H9 (cell line): ENCODE results near the gene PLCH1. TPM values are rescaled to one million over a fixed set of nuclear protein-coding genes. Genes with fewer than 3 reads are reported as not detected.

Source experiments
- DNase-seq: peaks from one replicate; pipeline ENCODE4 v3.0.0-alpha.2; 2017
- H2AFZ ChIP-seq: one replicate; pipeline ENCODE4 v1.6.1; 2013; ENCODE audit warnings: mild to moderate bottlenecking, low read length, control low read depth, moderate library complexity
- H2AK5ac ChIP-seq: 2 replicates; pipeline ENCODE4 v1.6.1; 2013; ENCODE audit warnings: low read length, control low read depth, mixed read lengths; ENCODE audit not compliant: insufficient read length
- H2BK120ac ChIP-seq: one replicate; pipeline ENCODE4 v1.6.1; 2013; ENCODE audit warnings: low read depth, mild to moderate bottlenecking, low read length, control low read depth, inconsistent platforms; ENCODE audit not compliant: poor library complexity, severe bottlenecking
- H2BK12ac ChIP-seq: 2 replicates; pipeline ENCODE4 v1.6.1; 2013; ENCODE audit warnings: low read length, control low read depth, mixed read lengths, low read depth; ENCODE audit not compliant: insufficient read length
- H2BK15ac ChIP-seq: 2 replicates; pipeline ENCODE4 v1.6.1; 2013; ENCODE audit warnings: low read depth, low read length, control low read depth
- H2BK20ac ChIP-seq: one replicate; pipeline ENCODE4 v1.6.1; 2013; ENCODE audit warnings: low read depth, mild to moderate bottlenecking, low read length, control low read depth, inconsistent platforms; ENCODE audit not compliant: poor library complexity, severe bottlenecking
- H2BK5ac ChIP-seq: 2 replicates; pipeline ENCODE4 v1.6.1; 2013; ENCODE audit warnings: low read length, control low read depth, mixed read lengths; ENCODE audit not compliant: insufficient read length
- H3K14ac ChIP-seq: 2 replicates; pipeline ENCODE4 v1.6.1; 2013; ENCODE audit warnings: low read length, control low read depth; ENCODE audit not compliant: insufficient read depth
- H3K18ac ChIP-seq: 2 replicates; pipeline ENCODE4 v1.6.1; 2013; ENCODE audit warnings: low read depth, mild to moderate bottlenecking, mixed read lengths, low read length, control low read depth; ENCODE audit not compliant: insufficient read length
- H3K23ac ChIP-seq: 2 replicates; pipeline ENCODE4 v1.6.1; 2013; ENCODE audit warnings: low read length, control low read depth, mixed read lengths, low read depth; ENCODE audit not compliant: insufficient read length
- H3K23me2 ChIP-seq: 2 replicates; pipeline ENCODE4 v1.6.1; 2013; ENCODE audit warnings: low read depth, mild to moderate bottlenecking, mixed read lengths, low read length, control low read depth; ENCODE audit not compliant: insufficient read length, poor library complexity, severe bottlenecking
- H3K27ac ChIP-seq: 2 replicates; pipeline ENCODE4 v1.5.1; 2013; ENCODE audit warnings: low read length, control low read depth, mixed read lengths, low read depth; ENCODE audit not compliant: insufficient read length
- H3K27me3 ChIP-seq: 2 replicates; pipeline ENCODE4 v1.6.1; 2013; ENCODE audit warnings: low read length, control low read depth, inconsistent platforms; ENCODE audit not compliant: insufficient read depth
- H3K4ac ChIP-seq: 2 replicates; pipeline ENCODE4 v1.6.1; 2013; ENCODE audit warnings: low read depth, mild to moderate bottlenecking, control low read depth, inconsistent platforms, low read length, moderate library complexity
- H3K4me1 ChIP-seq: 2 replicates; pipeline ENCODE4 v1.6.1; 2013; ENCODE audit warnings: low read length, control low read depth, inconsistent platforms; ENCODE audit not compliant: insufficient read depth
- H3K4me2 ChIP-seq: 2 replicates; pipeline ENCODE4 v1.6.1; 2013; ENCODE audit warnings: low read length, control low read depth, mixed read lengths; ENCODE audit not compliant: insufficient read length, insufficient read depth
- H3K56ac ChIP-seq: 2 replicates; pipeline ENCODE4 v1.6.1; 2013; ENCODE audit warnings: low read depth, mild to moderate bottlenecking, mixed read lengths, low read length, control low read depth; ENCODE audit not compliant: insufficient read length
- H3K79me1 ChIP-seq: 2 replicates; pipeline ENCODE4 v1.6.1; 2013; ENCODE audit warnings: low read depth, mild to moderate bottlenecking, moderate library complexity, low read length, control low read depth, inconsistent platforms; ENCODE audit not compliant: insufficient read depth, poor library complexity, severe bottlenecking
- H3K79me2 ChIP-seq: 2 replicates; pipeline ENCODE4 v1.6.1; 2013; ENCODE audit warnings: low read length, control low read depth, inconsistent platforms; ENCODE audit not compliant: insufficient read depth
- H3K9ac ChIP-seq: 2 replicates; pipeline ENCODE4 v1.6.1; 2013; ENCODE audit warnings: low read length, control low read depth, mixed read lengths; ENCODE audit not compliant: insufficient read length; ENCODE audit errors: extremely low read depth
- H3K9me3 ChIP-seq: one replicate; pipeline ENCODE4 v1.6.1; 2013; ENCODE audit warnings: low read depth, low read length, inconsistent platforms; ENCODE audit not compliant: control insufficient read depth
- H3T11ph ChIP-seq: one replicate; pipeline ENCODE4 v1.6.1; 2013; ENCODE audit warnings: mild to moderate bottlenecking, low read length, control low read depth, inconsistent platforms
- H4K20me1 ChIP-seq: one replicate; pipeline ENCODE4 v1.6.1; 2013; ENCODE audit not compliant: control insufficient read depth, insufficient read length, insufficient read depth
- H4K5ac ChIP-seq: 2 replicates; pipeline ENCODE4 v1.6.1; 2013; ENCODE audit warnings: low read depth, mild to moderate bottlenecking, mixed read lengths, low read length, control low read depth; ENCODE audit not compliant: insufficient read length
- H4K8ac ChIP-seq: replicated peaks from 2 replicates; pipeline ENCODE4 v1.6.1; 2013; ENCODE audit warnings: low read length, control low read depth, mixed read lengths, low read depth; ENCODE audit not compliant: insufficient read length
- H4K91ac ChIP-seq: 2 replicates; pipeline ENCODE4 v1.6.1; 2013; ENCODE audit warnings: low read depth, mild to moderate bottlenecking, moderate library complexity, mixed read lengths, low read length, control low read depth; ENCODE audit not compliant: insufficient read length
- H3K27ac Mint-ChIP-seq, 3 experiments: 2 replicates in 2 of 3; 3 replicates in 1 of 3; pipeline ENCODE4 v1.8.0; 2020 to 2021; ENCODE audit warnings: mixed read lengths in 3 of 3, mild to moderate bottlenecking in 1 of 3, moderate library complexity in 1 of 3
- H3K27me3 Mint-ChIP-seq: 2 replicates; pipeline ENCODE4 v1.8.0; 2021; ENCODE audit warnings: low read depth, mild to moderate bottlenecking, moderate library complexity, mixed read lengths
- H3K36me3 Mint-ChIP-seq, 3 experiments: 2 replicates in 2 of 3; 3 replicates in 1 of 3; pipeline ENCODE4 v1.8.0; 2020 to 2021; ENCODE audit warnings: low read depth in 3 of 3, mixed read lengths in 3 of 3; ENCODE audit not compliant: insufficient read depth in 1 of 3
- H3K4me1 Mint-ChIP-seq, 2 experiments: 2 replicates each; pipeline ENCODE4 v1.8.0; 2020; ENCODE audit warnings: mixed read lengths in 2 of 2
- H3K4me3 Mint-ChIP-seq, 2 experiments: 2 replicates in 1 of 2; 3 replicates in 1 of 2; pipeline ENCODE4 v1.8.0; 2020 to 2021; ENCODE audit warnings: mild to moderate bottlenecking in 2 of 2, mixed read lengths in 2 of 2, moderate library complexity in 1 of 2
- H3K9me3 Mint-ChIP-seq, 2 experiments: 2 replicates in 1 of 2; 3 replicates in 1 of 2; pipeline ENCODE4 v1.8.0; 2020; ENCODE audit warnings: mild to moderate bottlenecking in 2 of 2, mixed read lengths in 2 of 2, moderate library complexity in 1 of 2
- WGBS: extraction: QIAGEN DNeasy Blood & Tissue Kit; methylation state at CpG from one replicate; pipeline ENCODE4 v1.1.7; 2013; ENCODE audit warnings: missing lambda C conversion rate, low lambda C conversion rate, mixed read lengths; ENCODE audit not compliant: insufficient read length; ENCODE audit errors: extremely low coverage; 5-methylcytosine and 5-hydroxymethylcytosine counted together
- total RNA-seq: library from RNA; stranded (reverse); gene quantifications from 2 replicates; pipeline ENCODE4 v1.2.1, GENCODE V29; 2021
- TF ChIP-seq, protein P1 (sequence below): fragments of 200-600 bp; sonication (generic); conservative IDR thresholded peaks from 3 replicates; pipeline ENCODE4 v1.8.0; 2021; ENCODE audit warnings: antibody characterized with exemption, mild to moderate bottlenecking

The PLCH1 gene
- total RNA-seq, 1 experiment from 2014 or later, result 19.0 TPM

- no peaks in the 10 kb centered on the region for H3K4me1 Mint-ChIP-seq
- no CpG with 5 or more reads among the region's 1 CpG for WGBS
Measured at GRCh38 chr3:155485897-155486296, 259.0 kb downstream of the PLCH1 start.

More at GRCh38 chr3:155485897-155486296, 259.0 kb downstream of the PLCH1 start:
- Histone ChIP-seq H3K4me1 (no peaks in the 10 kb centered on the region), H3T11ph (no peak overlapping the region), H2AK5ac (no peak overlapping the region), H3K4me2 (no peak overlapping the region), H2BK5ac (no peak overlapping the region), H2BK120ac (no peak overlapping the region), H2BK12ac (no peak overlapping the region), H3K9ac (no peak overlapping the region), H4K91ac (no peak overlapping the region), H3K14ac (no peak overlapping the region), H3K9me3 (no peaks in the 10 kb centered on the region), H3K56ac (no peak overlapping the region), H3K27me3 (no peaks in the 10 kb centered on the region), H3K4ac (no peak overlapping the region), H4K8ac (no peak overlapping the region), H2BK20ac (no peak overlapping the region), H2BK15ac (no peak overlapping the region), H3K79me1 (no peaks in the 10 kb centered on the region), H2AFZ (no peak overlapping the region), H4K5ac (no peak overlapping the region), H3K23me2 (no peaks in the 10 kb centered on the region), H4K20me1 (no peaks in the 10 kb centered on the region), H3K18ac (no peak overlapping the region), H3K27ac (no peak overlapping the region), H3K23ac (no peak overlapping the region), H3K79me2 (no peaks in the 10 kb centered on the region)
- DNase-seq, result no peak
- Mint-ChIP-seq H3K27me3 (no peaks in the 10 kb centered on the region), H3K4me3 (no peak overlapping the region), H3K27ac (no peak overlapping the region), H3K36me3 (peaks cover 13 to 25% (median 22%) of the 10 kb centered on the region in 3 experiments; a peak in 6 of 7 replicates), H3K9me3 (no peaks in the 10 kb centered on the region)
- TF ChIP-seq, protein P1, sequence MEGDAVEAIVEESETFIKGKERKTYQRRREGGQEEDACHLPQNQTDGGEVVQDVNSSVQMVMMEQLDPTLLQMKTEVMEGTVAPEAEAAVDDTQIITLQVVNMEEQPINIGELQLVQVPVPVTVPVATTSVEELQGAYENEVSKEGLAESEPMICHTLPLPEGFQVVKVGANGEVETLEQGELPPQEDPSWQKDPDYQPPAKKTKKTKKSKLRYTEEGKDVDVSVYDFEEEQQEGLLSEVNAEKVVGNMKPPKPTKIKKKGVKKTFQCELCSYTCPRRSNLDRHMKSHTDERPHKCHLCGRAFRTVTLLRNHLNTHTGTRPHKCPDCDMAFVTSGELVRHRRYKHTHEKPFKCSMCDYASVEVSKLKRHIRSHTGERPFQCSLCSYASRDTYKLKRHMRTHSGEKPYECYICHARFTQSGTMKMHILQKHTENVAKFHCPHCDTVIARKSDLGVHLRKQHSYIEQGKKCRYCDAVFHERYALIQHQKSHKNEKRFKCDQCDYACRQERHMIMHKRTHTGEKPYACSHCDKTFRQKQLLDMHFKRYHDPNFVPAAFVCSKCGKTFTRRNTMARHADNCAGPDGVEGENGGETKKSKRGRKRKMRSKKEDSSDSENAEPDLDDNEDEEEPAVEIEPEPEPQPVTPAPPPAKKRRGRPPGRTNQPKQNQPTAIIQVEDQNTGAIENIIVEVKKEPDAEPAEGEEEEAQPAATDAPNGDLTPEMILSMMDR, result no peak
